HL-60 (cell line): ENCODE data around the gene TMOD2.

Source experiments
- SPI1 ChIP-seq: IDR thresholded peaks from 2 replicates; pipeline ENCODE4 v1.6.1; 2012; ENCODE audit warnings: low read depth, mild to moderate bottlenecking, borderline replicate concordance
- TF ChIP-seq, protein P1 (sequence below): IDR thresholded peaks from one replicate; pipeline ENCODE4 v1.5.1; 2011; ENCODE audit warnings: low read length, control low read depth, inconsistent platforms; ENCODE audit not compliant: insufficient read depth

DNA sequence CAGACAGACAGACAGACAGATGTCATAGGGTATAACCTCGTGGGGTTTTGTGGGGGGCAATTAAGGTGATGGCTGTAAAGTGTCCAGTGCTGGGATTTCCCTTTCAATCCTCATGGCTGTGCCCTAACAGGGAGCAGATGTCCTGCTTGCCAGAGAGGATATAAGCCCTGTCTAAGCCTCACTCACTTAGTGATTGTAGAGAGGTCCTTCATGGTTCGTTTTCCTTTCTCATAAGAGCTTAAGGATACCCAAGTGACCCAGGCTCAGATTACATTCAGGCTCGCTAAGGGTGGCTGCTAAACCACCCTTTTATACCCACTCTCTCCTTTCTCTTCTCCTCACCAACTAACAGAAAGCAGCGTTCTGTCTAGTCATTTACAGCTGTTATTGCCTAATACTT, 33.2 kb upstream of the TMOD2 start:
- no peak for TF ChIP-seq SPI1
- TF ChIP-seq, protein P1, sequence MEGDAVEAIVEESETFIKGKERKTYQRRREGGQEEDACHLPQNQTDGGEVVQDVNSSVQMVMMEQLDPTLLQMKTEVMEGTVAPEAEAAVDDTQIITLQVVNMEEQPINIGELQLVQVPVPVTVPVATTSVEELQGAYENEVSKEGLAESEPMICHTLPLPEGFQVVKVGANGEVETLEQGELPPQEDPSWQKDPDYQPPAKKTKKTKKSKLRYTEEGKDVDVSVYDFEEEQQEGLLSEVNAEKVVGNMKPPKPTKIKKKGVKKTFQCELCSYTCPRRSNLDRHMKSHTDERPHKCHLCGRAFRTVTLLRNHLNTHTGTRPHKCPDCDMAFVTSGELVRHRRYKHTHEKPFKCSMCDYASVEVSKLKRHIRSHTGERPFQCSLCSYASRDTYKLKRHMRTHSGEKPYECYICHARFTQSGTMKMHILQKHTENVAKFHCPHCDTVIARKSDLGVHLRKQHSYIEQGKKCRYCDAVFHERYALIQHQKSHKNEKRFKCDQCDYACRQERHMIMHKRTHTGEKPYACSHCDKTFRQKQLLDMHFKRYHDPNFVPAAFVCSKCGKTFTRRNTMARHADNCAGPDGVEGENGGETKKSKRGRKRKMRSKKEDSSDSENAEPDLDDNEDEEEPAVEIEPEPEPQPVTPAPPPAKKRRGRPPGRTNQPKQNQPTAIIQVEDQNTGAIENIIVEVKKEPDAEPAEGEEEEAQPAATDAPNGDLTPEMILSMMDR, result no peak
